GM12874 (cell line): ENCODE measurements around the gene MAP3K14.

ENCODE experiments used
- TF ChIP-seq, protein P1 (sequence below): IDR thresholded peaks from 2 replicates; pipeline ENCODE4 v1.5.1; 2011; ENCODE audit warnings: low read depth, mild to moderate bottlenecking, control low read depth, low read length, moderate library complexity; ENCODE audit not compliant: insufficient read depth

MAP3K14 gene

DNA sequence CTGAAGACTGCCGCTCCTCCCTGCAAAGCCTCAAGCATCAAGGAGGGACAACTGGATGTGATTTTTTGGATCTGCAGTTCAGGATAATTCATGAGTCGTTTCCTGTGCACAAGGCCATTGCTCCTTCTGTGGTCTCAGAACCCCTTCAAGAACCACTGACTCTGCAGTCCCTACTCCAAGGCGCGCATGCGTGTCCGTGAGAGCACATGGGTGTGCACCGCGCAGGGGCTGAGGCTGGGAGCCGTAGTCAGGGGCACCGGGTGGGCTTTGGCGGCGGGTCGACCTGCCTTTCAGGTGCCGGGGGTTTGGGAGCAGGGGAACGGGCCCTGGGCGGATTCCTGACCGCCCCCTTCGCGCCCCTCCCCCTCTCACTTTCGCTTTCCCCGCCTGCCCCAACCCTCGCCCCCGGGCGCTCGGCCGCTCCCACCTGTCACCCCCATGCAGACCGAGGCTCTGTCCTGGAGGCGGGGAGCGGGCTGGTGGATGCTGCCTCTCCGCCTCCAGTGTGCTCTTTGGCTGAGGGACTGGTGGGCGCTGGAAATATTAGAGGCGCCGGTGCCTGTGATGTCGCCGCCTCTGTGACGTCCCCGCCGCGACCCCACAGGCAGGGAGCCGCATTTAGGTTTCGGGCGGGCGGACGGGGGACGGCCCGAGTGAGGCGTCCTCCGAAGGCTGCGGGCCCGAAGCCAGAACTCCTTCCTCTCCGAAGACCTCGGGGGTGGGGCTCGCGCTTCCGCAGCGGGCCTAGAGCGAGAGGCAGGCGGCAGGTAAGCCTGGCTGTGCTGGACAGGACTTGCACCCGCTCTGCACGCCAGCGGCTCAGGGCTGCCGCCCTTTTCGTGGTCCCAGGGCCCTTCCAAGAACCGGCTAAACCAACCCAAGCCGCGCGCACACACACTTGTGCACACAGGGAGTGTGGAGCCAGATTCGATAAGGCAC, 55.0 kb downstream of the MAP3K14 start, which contains the start of gene SPATA32:
Gene SPATA32 (minus strand): TSS at position 518 of the 939 bp plus-strand sequence. CDS start 78 bp downstream, at position 440.
- TF ChIP-seq, protein P1, sequence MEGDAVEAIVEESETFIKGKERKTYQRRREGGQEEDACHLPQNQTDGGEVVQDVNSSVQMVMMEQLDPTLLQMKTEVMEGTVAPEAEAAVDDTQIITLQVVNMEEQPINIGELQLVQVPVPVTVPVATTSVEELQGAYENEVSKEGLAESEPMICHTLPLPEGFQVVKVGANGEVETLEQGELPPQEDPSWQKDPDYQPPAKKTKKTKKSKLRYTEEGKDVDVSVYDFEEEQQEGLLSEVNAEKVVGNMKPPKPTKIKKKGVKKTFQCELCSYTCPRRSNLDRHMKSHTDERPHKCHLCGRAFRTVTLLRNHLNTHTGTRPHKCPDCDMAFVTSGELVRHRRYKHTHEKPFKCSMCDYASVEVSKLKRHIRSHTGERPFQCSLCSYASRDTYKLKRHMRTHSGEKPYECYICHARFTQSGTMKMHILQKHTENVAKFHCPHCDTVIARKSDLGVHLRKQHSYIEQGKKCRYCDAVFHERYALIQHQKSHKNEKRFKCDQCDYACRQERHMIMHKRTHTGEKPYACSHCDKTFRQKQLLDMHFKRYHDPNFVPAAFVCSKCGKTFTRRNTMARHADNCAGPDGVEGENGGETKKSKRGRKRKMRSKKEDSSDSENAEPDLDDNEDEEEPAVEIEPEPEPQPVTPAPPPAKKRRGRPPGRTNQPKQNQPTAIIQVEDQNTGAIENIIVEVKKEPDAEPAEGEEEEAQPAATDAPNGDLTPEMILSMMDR = no peak

DNA sequence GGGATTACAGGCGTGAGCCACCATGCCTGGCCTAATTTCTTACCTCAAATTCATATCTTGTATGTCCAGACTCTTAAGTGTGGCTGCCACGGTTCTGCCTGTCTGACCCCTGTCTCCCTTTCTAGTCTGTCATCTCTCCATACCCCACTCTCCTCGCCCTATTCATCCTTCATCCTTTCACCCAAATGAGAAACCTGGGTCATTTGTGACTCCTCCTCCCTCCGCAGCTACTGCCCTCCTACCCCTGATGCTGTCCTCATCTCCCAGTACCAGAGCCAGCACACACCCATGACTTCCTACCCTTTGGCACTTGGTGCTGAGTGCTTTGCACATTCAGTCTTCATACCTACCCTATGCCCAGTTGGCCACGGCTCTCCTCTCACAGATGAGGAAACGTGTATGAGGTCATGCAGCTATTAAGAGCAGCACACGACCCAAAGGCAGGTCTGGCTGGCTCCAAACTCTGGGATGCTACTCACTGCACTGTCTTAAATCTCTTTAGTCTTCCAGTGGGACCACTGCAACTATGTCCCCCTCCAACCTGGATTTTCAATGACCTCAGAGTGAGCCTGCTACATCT, 56.5 kb downstream of the MAP3K14 start:
- TF ChIP-seq, protein P1 = no peak

DNA sequence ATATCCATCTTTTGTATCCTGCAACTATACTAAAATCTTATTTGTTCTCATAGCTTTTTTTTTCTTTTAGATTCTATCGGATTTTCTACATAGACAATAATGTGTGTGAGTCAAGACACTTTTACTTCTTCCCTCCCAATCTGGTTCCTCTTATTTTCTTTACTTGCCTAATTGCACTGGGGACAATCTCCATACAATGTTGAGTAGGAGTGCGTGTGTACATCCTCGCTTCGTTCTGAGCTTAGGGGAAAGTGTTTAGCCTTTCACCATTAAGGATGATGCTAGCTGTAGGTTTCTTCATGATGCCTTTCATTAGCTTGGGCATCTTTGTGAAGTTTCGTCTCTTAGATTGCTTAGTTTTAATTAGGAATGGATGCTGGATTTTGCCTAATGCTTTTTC, 57.8 kb downstream of the MAP3K14 start:
- TF ChIP-seq, protein P1 = no peak

DNA sequence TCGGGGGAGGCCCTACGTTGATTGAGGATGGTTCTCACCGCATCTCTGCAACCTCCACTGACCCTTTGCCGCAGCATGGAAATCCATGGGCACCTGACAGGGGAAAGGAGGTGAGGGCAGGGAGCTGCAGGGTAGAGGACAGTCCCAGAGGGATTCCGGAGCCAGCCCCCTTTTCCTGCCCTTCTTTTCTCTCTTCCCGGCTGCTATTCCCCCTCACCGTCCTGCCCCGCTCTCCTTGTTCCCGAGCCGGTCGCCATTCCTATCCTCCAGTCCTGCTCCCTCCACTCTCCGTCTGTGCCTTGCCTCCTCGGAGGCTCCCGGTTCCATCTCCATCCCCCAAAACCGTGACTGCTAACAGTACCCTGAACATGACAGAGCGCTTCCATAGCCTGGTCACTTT, 59.7 kb downstream of the MAP3K14 start:
- TF ChIP-seq, protein P1 = no peak

DNA sequence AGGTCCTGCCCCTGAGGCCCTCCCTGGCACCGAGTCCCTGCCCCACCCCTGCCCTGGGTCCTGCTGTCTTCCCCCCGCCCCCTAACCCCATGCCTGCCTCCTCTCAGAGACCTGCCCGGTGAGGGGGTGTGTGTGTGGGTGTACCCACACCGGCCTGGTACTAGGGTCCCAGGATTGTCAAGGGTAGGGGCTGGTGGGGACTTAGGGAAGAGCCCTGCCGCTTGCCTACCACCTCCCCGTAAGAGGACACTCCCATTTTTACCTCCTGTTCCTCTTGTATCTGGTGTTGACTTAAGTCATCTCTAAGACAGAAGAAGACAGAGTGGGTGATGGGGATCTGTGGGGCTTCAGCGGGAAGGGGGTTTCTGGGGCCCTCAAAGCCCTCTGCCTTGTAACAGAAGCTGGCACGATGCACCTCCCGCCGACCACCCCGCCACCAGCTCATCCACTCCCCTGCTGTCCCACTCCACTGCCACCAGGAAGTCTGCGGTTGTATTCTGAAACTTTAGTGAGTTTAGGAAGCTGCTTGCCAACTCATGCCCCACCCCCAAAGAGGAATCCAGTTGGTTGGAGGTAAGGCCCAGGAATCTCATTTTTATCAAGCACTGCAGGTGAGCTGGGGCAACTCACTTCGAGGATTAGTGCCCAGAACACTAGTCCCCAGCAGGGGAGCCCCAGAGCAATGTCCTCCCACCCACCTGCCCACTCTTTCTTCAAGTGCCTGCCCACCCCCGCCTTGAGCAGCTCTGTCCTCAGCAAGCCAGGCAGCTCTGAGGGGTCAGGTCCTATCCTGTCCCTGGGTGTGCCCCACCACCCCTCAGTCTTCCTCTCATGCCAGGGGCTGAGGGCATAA, 60.5 kb downstream of the MAP3K14 start:
- TF ChIP-seq, protein P1 = no peak; the same call in 1 of the 2 replicates

DNA sequence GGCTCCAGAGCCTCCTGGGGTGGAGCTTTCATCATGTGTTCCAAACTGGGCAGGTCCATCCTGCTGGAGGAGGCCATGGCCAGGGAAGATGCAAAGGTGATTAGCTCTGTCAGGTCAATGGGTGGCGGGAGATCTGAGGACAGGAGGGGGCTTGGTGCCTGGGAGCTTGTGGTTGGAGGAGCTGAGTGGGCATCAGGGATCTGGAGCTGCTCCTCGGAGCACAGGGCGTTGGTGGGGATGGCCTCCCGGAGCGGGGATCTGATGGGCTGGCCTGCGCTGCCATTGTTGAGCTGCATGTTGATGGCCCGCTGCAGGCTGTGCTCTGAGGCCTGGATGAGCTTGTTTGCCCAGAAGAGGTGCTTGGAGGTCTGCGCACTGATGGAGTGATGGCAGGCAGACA, 61.5 kb downstream of the MAP3K14 start:
- TF ChIP-seq, protein P1 = no peak

DNA sequence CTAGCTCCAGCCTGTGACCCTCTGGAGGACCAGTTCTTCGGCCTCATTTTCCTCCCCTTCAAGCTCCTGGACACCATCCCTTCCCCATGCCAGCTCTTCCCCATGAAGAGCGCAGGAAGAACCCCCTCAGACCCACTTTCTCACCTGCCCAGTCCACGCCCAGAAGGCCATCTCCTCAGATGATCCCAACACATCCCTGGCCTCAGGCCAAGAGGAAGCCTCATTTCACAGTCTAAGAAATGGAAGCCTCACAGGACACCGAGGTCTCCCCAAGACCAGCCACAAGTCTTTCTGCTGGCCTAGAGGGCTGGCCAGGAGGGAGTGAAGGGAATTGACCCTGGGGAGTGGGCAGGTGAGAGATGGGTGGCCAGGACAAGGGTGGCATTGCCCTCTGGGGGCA, 62.9 kb downstream of the MAP3K14 start:
- TF ChIP-seq, protein P1 = no peak
